HEK293 (cell line): Measurements from ENCODE around the gene INA.

Experiments used
- CTCF ChIA-PET: fragments of 350-600 bp; formaldehyde crosslinking; extraction: SDS; loops from one replicate; lab custom pipeline; 2021; ENCODE audit warnings: antibody characterized with exemption; lab: Yijun Ruan, JAX
- POLR2A ChIA-PET: fragments of 300-600 bp; formaldehyde crosslinking; extraction: SDS; loops from one replicate; lab custom pipeline; 2020; ENCODE audit warnings: antibody characterized with exemption, inconsistent platforms; lab: Yijun Ruan, JAX
- H3K27ac ChIP-seq: fragments of 200-500 bp; sonication (Bioruptor generic); 2 replicates; pipeline ENCODE4 v1.5.1; 2014; ENCODE audit warnings: low read depth, low read length, control low read depth, inconsistent platforms; ENCODE audit errors: extremely low read depth
- H3K36me3 ChIP-seq, 2 experiments: fragments of 200-500 bp in 1 of 2; sonication (Bioruptor generic) in 1 of 2; 1 replicate in 1 of 2; 2 replicates in 1 of 2; pipeline ENCODE4 v1.5.1; 2014 to 2017; ENCODE audit warnings: inconsistent platforms in 2 of 2, low read length in 2 of 2; ENCODE audit not compliant: control insufficient read depth in 2 of 2, insufficient read depth in 1 of 2
- H3K4me1 ChIP-seq: fragments of 200-500 bp; sonication (Bioruptor generic); 2 replicates; pipeline ENCODE4 v1.5.1; 2014; ENCODE audit warnings: mild to moderate bottlenecking, low read length, inconsistent platforms; ENCODE audit not compliant: control insufficient read depth, insufficient read depth
- H3K4me3 ChIP-seq: 2 replicates; pipeline ENCODE4 v1.5.1; 2011; ENCODE audit warnings: low read depth, mild to moderate bottlenecking, control low read depth, low read length, moderate library complexity
- H3K9me3 ChIP-seq: fragments of 200-500 bp; sonication (Bioruptor generic); 2 replicates; pipeline ENCODE4 v1.5.1; 2014; ENCODE audit warnings: low read depth, low read length, inconsistent platforms; ENCODE audit not compliant: control insufficient read depth, insufficient read depth
- EGR2 ChIP-seq: fragments of 450-650 bp; formaldehyde crosslinking; IDR thresholded peaks from 2 replicates; pipeline ENCODE4 v1.5.1; 2016; ENCODE audit warnings: low read depth, missing biosample characterization, missing genetic modification characterization
- INSM2 ChIP-seq: fragments of 450-650 bp; formaldehyde crosslinking; IDR thresholded peaks from 2 replicates; pipeline ENCODE4 v1.5.1; 2016; ENCODE audit warnings: missing biosample characterization, missing genetic modification characterization
- MEIS1 ChIP-seq: sonication (generic); formaldehyde crosslinking; IDR thresholded peaks from 2 replicates; pipeline ENCODE4 v1.8.1; 2022; ENCODE audit warnings: missing genetic modification reagents, mild to moderate bottlenecking, borderline replicate concordance
- MYNN ChIP-seq: fragments of 450-650 bp; formaldehyde crosslinking; IDR thresholded peaks from 2 replicates; pipeline ENCODE4 v1.5.1; 2016; ENCODE audit warnings: missing biosample characterization, missing genetic modification characterization, borderline replicate concordance
- PRDM6 ChIP-seq: fragments of 450-650 bp; formaldehyde crosslinking; IDR thresholded peaks from 2 replicates; pipeline ENCODE4 v1.5.1; 2017; ENCODE audit warnings: missing biosample characterization, missing genetic modification characterization
- SETDB1 ChIP-seq: IDR thresholded peaks from one replicate; pipeline ENCODE4 v1.6.1; 2017; ENCODE audit warnings: mild to moderate bottlenecking, low read length, moderate library complexity, mixed read lengths; ENCODE audit not compliant: insufficient read length
- ZBTB44 ChIP-seq: fragments of 450-650 bp; IDR thresholded peaks from 2 replicates; pipeline ENCODE4 v1.5.1; 2018; ENCODE audit warnings: missing biosample characterization, mild to moderate bottlenecking, missing genetic modification characterization
- ZBTB6 ChIP-seq: fragments of 450-650 bp; formaldehyde crosslinking; IDR thresholded peaks from 2 replicates; pipeline ENCODE4 v1.5.1; 2017; ENCODE audit warnings: missing biosample characterization, missing genetic modification characterization
- ZIC2 ChIP-seq: fragments of 450-650 bp; formaldehyde crosslinking; IDR thresholded peaks from 2 replicates; pipeline ENCODE4 v1.5.1; 2016; ENCODE audit warnings: missing biosample characterization, missing genetic modification characterization
- ZNF155 ChIP-seq: fragments of 450-650 bp; formaldehyde crosslinking; IDR thresholded peaks from 2 replicates; pipeline ENCODE4 v1.5.1; 2016; ENCODE audit warnings: missing biosample characterization, missing genetic modification characterization
- ZNF18 ChIP-seq: fragments of 450-650 bp; formaldehyde crosslinking; IDR thresholded peaks from 2 replicates; pipeline ENCODE4 v1.5.1; 2016; ENCODE audit warnings: missing biosample characterization, missing genetic modification characterization
- ZNF202 ChIP-seq: fragments of 450-650 bp; formaldehyde crosslinking; IDR thresholded peaks from 2 replicates; pipeline ENCODE4 v1.5.1; 2016; ENCODE audit warnings: missing biosample characterization, missing genetic modification characterization, borderline replicate concordance
- ZNF341 ChIP-seq: fragments of 450-650 bp; formaldehyde crosslinking; IDR thresholded peaks from 2 replicates; pipeline ENCODE4; 2016; ENCODE audit warnings: low read depth, missing biosample characterization, missing genetic modification characterization
- ZNF510 ChIP-seq: fragments of 450-650 bp; formaldehyde crosslinking; IDR thresholded peaks from 2 replicates; pipeline ENCODE4 v1.5.1; 2018; ENCODE audit warnings: mild to moderate bottlenecking, missing genetic modification characterization, missing biosample characterization; ENCODE audit not compliant: insufficient replicate concordance
- ZNF549 ChIP-seq: fragments of 450-650 bp; IDR thresholded peaks from 2 replicates; pipeline ENCODE4 v1.5.1; 2018; ENCODE audit warnings: missing biosample characterization, missing genetic modification characterization, mild to moderate bottlenecking, inconsistent platforms, moderate library complexity
- ZNF596 ChIP-seq: fragments of 450-650 bp; IDR thresholded peaks from 2 replicates; pipeline ENCODE4 v1.5.0; 2018; ENCODE audit warnings: missing biosample characterization, mild to moderate bottlenecking, missing genetic modification characterization, moderate library complexity
- ZNF621 ChIP-seq: fragments of 450-650 bp; formaldehyde crosslinking; IDR thresholded peaks from 2 replicates; pipeline ENCODE4 v1.5.1; 2017; ENCODE audit warnings: missing biosample characterization, missing genetic modification characterization
- ZNF747 ChIP-seq: fragments of 450-650 bp; formaldehyde crosslinking; IDR thresholded peaks from 2 replicates; pipeline ENCODE4 v1.5.1; 2016; ENCODE audit warnings: missing biosample characterization, missing genetic modification characterization
- ZNF776 ChIP-seq: fragments of 450-650 bp; formaldehyde crosslinking; IDR thresholded peaks from 2 replicates; pipeline ENCODE4 v1.5.0; 2017; ENCODE audit warnings: missing biosample characterization, missing genetic modification characterization, borderline replicate concordance
- ZNF843 ChIP-seq: fragments of 450-650 bp; formaldehyde crosslinking; IDR thresholded peaks from 2 replicates; pipeline ENCODE4 v1.5.1; 2016; ENCODE audit warnings: missing biosample characterization, missing genetic modification characterization

The INA gene

GRCh38 chr10:103287992-103288391 lies 11.1 kb downstream of the INA start:
- no peaks in the 10 kb centered on the region for H3K9me3 ChIP-seq
- ChIA-PET POLR2A (no interaction called here), CTCF (no interaction called here)
- H3K4me3 ChIP-seq, result no peak overlapping the region
- H3K27ac ChIP-seq, result no peak overlapping the region
- TF ChIP-seq PRDM6 (no peak), ZNF18 (no peak), ZNF549 (no peak), ZNF341 (tag by site-specific recombination) (no peak), ZBTB6 (tag by site-specific recombination) (no peak), ZNF510 (no peak), MEIS1 (CRISPR knock-in tag) (no peak), ZNF621 (tag by site-specific recombination) (no peak), ZNF843 (no peak), SETDB1 (no peak), ZNF747 (tag by site-specific recombination) (no peak), ZNF596 (no peak), ZIC2 (tag by site-specific recombination) (no peak), INSM2 (no peak), EGR2 (tag by site-specific recombination) (no peak), MYNN (tag by site-specific recombination) (no peak), ZNF202 (tag by site-specific recombination) (no peak), ZBTB44 (no peak), ZNF155 (tag by site-specific recombination) (no peak), ZNF776 (tag by site-specific recombination) (no peak)
- TF ChIP-seq, all 188 proteins: peak for 0
- Histone ChIP-seq H3K4me1 (no peaks in the 10 kb centered on the region), H3K36me3 (peaks cover 0 to 3% of the 10 kb centered on the region in 2 experiments; a peak in 1 of 3 replicates)
